Superior temporal gyrus (tissue), 1 donor: ENCODE results near the gene PTDSS2.
"Not testable (repeated sequence)": the region's sequence is repeated elsewhere in the genome, so short reads cannot be mapped to it uniquely, and the experiment has no call there.

Experiments
- DNase-seq: peaks from one replicate; pipeline ENCODE4 v3.0.0-alpha.2; 2016; ENCODE audit errors: extremely low spot score

PTDSS2 gene

DNA sequence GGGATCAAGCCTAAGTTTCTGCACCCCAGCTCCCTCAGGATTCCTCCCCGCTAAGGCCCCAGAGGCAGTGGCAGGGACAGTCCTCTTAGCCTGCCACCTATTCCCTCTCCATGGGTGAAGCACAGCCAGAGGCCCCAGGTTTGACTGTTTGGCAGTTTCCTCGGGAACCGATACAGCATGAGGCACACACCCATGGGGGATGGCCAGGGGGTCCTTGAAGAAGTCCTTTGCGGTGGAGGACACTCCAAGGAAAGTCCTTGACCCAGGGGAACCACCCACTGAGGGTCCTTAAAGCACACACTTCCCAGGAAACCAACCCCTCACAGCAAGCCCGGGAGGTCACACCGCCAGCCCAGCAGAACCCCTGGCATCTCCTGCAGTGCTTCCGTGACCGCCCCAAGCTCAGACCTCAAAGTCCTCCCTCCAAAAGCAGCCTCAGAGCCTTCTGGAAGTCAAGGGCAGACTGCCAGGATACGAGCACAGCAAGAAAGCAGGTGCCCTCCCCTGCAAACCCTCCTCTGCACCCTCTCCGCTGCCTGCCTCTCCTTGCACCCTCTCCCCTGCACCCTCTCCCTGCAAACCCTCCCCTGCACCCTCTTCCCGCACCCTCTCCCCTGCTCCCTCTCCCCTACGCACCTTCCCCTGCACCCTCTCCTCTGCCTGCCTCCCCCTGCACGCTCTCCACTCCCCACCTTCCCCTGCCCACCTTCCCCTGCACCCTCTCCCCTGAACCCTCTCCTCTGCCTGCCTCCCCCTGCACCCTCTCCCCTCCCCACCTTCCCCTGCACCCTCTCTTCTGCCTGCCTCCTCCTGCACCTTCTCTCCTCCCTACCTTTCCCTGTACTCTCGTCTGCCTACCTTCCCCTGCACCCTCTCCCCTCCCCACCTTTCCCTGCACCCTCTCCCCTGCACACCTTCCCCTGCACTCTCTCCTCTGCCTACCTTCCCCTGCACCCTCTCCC is 36.7 kb upstream of the PTDSS2 start:
- no peak for DNase-seq

DNA sequence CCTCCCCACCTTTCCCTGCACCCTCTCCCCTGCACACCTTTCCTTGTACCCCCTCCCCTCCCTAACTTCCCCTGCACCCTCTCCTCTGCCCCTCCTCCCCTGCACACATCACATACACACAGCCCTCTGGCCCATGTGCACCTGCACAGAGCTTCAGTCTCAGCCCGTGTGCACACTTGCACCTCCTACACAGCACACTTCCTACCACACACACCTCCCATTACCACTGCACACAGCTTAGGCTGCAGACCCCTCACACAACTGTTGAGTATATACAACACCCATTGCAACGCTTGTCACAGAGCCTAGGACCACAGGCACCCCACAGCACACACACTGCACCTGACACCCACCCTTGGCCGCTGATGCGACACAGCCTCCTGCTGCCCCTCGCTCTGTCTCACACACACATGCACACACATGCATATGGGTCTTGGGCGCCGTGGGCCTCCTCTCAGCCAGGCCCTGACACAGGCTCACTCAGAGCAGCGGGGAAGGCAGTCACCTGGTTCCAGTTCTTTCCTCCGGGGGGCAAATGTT is 35.7 kb upstream of the PTDSS2 start:
- DNase-seq = no peak

DNA sequence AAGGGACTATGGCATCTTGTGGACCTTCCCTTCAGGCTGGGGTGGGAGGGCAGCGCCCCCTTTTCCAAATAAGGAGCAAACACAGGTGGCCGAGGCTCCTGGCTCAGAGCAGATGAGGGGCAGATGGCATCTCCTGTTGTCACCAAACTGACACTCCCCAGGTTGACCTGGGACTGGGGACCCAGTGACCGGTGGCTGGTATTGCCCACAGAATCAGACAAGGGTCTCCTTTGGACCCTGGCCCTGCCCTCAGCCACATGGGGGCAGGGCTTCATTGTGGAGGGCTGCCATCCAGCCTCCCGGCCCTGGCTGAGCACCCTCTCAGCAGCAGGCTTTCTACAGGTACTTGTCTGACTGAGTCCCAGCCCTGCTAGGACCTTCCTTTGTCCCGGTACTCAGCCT is 34.4 kb upstream of the PTDSS2 start:
- DNase-seq = no peak

DNA sequence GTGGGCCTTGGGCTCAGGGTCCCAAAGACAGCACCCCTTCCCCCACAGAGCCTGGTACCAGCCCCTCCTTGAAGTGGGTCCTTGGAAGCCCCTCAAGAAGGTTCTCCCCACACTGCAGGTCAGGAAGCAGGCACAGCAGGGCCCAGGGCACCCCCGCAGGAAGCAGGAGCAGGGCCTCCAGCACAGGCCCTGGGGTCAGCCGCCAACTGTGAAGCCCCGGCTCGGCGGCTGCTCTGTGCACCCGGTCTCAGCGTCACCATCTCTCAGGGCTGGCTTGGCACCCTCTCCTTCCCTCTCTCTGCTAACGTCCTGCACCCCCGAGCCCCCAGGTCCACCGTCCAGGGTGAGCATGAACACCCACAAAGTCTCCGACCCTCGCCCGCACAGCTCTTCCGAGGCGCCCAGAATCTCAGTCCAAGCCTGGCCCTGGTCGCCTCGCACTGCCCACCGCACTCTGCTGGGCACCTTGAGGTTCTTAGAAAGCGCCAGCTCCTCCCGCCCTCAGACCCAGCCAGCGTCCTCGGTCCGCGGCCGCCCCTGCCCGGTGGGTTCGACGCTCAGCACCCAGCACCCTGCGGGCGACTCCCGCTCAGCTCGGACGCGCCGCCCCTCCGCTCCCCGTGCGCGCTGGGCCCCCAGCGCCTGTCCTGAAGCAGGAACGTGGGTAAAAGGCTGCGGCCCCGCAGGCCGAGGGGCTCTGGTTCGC is 33.9 kb upstream of the PTDSS2 start:
- no peak for DNase-seq

DNA sequence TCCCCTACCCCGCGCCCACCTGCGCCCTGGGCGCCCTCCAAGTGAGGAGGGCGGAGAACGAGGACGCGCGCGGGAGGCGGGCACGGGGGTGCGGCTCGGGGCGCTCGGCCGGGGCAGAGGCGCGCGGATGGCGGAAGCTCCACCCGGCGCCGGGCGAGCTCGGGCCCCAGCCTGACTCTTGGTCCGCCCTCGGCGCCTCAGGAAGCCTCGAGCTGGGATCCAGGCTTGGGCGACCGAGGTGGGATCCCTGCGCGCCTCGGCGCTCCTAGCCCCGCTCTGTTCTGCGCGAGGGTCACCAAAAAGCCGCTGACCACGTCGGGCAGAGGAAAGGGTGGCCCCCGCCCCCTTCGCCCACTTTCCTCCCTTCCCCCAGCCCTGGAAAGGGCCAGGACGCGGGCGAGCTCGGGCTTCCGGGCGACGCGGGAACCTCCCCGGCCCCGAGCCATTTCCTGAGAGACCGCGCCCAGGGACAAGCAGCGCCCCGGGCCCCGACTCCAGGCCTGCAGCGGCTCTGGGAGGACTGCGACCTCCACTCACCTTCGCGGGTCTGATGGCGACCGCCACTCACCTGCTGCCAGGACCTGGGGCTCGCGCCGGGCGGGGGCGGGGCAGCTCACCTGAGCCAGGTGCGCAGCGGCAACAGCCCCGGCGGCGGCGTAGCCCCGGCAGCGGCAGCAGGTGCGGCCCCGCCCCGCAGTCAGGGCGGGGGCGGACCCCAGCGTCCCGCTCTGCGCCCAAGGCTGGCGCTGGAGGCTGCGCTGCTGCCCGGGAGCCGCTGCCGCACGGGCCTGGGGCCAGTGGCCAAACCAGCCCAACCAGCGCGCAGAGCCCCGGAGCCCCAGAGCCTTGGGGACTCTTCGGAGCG is 33.1 kb upstream of the PTDSS2 start:
- no peak for DNase-seq

DNA sequence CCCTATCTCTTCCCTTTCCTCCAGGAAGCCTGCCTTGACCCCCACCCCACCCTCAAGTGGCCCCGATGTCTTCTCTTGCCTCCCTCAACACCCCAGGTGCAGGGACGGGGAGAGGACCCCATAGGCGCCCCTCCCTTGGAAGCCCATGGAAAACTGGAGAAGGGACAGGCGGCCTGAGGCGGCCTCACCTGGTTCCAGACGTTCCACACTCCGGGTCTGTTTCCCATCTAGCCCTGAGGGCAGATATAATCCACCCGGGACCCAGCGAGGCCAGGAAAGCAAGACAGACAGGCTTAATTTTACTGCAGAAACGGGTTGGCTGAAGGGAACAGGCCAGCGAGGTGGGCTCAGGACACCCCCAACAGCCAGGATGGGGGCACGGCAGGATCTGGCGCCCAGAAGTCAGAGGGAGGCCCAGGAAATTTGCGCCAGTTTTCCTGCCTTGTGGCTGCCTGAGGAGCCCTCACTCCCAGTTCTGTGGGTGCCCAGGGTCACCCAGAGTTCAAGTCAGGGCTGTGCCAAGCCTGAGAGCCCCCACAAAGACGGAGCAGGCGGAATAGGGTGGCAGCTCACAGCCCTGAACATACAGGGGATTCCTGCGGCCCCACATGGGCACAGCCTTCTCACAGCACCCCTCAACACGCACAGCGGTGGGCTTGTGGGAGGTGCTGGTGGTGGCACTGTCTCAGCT is 32.3 kb upstream of the PTDSS2 start:
- no peak for DNase-seq

DNA sequence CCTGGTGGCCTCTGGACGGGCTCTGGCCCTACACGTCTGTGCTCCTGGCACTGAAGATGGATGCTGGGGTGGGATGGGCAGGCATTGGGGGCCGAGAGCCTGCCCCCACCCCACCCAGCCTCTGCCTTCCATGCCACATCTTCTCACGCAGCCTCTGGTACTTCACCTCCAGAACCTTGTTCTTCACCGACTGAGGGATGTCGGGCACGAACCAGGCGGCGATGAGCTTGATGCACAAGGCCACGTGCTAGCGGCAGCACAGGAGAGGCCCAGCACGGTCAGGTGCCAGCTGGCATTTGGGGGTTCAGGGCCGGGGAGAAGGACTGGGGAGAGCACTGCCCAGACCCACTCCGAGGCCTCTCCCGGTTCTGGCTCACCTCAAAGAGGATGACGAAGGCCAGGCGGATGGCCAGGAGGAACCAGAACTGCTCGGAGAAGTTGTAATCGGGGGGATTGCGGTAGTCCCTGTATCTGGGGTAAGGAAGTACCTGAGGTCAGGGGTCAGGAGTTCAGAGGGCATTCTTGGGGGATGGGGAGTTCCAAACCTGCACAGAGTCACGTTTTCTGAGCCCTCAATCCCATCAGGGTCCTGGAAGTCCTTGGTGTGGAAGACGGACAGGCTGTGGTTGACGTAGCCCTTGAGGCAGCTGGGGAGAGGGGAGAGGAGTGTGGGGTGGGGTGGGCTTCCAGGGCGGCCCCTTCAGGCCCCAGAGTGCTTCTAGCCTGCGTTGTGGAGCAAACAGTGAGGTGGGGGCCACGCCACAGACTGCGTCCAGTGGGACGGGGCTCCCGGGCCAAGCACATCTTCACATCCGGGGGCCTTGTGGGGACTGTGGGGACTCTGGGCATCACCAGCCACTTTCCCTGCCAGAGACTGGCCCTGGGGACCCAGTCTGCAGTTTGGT is 31.5 kb upstream of the PTDSS2 start:
- no peak for DNase-seq

DNA sequence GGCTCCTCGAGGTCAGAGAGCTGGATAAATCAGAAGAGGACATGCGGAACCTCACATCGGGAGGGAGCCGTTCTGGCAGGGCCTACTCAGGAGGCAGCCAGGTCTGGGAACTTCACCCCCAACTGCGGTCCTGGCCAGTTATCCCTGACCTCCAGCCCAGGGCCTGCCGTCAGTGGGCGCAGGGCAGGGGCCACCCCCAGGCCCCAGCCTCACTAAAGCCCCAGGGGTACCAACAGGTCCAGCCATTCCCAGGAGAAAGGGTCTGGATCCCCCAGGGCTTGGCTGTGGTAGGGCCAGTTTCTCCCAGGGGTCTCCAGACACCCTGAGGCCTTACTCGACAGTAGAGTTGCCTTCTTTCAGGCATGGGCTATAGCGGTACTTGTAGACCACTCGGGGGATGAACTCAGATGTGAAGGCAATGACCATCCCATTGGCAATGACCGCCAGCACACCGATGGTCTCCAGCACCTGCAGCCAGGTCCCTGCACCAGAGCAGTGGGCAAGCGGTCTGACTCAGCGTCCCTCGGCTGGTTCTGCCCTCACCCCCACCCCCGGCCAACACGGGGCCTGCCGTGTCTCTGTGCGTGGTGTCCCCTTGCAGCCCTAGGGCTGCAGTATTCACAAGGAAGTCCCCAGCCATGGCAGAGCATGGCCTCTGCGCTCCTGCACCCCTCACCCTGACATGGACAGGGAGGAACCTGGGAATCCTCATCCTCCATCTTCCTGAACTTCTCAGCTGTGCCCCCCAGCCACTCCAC is 30.7 kb upstream of the PTDSS2 start:
- no peak for DNase-seq

DNA sequence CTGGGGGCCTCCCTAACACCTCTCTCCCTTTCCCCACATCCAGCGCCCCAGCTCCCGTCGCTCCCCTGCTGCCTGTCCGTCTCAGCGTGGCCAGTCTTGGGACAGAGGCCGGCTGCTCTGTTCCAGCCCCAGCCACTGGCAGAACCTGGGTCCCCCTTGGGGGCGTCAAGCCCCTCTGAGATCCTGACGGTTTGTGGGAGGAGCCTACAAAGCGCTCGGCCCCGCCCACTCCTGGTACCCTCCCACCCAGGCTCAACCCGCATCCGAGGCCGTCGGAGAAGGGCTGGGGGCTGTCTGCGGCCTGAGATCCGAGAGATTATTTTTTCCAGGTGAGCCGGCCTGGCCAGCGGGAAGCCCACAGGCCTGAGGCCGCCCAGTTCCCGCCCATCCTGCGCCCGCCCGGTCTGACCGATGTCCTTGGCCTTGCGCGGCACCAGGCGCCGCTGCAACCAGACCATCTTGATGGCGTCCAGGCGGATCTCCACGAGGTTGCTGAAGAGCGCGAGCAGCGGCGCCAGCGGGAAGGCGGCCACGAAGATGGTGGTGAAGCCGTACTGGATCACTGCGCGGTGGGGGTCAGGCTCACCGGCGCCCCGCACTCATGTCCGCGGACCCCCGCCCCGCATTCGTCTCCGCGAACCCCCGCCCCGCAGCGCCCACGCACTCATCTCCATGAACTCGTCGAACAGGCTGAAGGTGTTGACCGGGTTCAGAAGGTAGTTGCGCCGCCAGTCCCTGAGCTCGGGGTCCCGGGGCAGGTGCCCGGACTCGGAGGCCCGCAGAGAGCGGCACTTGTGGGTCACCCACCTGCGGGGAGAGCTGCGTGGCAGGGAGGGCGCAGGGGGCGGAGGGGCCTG is 29.8 kb upstream of the PTDSS2 start:
- DNase-seq = no peak

DNA sequence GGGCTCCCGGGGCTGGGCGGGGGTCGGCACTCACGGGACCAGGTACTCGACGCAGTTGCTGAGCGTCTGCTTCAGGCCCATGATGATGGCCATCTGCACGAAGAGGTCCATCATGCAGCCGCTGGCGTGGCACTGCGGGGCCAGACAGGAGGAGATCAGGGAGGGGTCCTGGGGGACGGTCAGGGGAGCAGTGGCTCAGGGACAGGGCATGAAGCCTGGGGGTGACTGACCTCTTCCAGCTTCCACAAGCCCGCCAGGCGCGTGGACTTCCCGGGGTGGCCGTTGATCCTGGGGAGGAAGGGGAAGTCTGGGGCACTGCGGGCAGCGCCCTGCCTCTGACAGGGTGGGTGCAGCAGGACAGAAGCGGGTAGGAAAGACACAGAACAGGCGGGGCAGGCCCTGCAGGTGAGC is 29.2 kb upstream of the PTDSS2 start:
- no peak for DNase-seq

DNA sequence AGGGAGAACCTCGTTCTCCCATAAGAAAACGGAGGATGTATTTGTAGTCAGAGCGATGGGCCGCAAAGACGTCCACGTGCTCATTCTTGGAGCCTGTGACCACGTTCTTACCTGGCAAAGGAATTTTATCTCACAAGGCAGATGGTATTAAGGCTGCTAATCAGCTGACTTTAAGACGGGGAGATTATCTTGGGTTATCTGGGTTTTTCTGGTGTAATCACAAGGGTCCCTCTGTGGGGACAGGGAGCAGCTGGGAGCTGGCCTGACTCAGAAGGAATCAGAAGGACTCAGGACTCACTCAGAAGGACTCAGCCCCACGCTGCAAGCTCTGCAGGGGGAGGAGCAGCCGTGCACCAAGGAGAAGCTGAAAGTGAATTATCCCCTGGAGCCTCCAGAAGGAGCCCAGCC is 27.8 kb upstream of the PTDSS2 start:
- no peak for DNase-seq

DNA sequence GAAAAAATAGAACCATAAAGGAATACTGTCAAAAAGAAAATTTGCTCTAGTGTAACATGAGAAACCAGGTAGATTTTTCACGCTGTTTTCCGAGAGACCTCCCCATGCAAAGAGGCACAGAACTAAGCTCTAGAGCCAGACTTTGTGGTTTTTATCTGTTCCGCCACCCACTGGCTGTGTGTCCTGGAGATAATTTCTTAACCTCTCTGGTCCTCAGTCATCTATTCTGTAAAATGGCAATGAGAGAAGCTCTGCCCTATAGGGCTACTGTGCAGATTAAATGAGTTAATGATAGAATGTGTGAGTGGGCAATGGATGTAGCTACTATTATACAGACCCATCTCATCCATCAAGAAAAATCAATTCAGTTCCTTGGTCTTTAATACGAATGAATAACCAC is 25.8 kb upstream of the PTDSS2 start:
- no peak for DNase-seq

DNA sequence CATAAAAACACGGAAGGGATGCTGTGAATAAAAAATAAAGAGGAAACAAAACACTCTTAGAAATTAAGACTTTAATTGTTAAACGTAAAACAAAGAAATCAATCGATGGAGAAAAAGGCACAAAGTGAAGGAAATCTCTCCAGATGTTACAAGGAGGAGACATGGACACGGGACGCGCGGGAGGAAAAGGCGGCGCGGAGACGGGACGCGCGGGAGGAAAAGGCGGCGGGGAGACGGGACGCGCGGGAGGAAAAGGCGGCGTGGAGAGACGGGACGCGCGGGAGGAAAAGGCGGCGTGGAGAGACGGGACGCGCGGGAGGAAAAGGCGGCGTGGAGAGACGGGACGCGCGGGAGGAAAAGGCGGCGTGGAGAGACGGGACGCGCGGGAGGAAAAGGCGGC is 25.3 kb upstream of the PTDSS2 start:
- not testable (repeated sequence) for DNase-seq

DNA sequence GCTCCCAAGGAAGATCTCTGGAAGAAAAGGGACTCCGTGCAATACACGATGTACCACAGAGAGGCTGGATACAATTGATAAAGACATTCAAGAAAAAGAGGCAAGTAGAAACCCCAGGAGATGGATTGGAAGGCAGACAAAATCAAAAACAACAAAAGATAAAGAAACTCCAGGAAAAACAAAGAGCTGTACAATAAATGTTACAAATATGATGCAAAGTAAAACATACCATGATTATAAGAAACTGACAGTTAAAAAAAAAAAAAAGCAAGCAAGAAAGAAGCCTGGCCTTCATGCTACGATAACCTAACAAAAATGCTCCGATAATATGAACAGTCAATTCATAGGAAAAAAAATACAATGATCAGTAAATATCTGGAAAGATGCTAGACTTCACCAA is 24.8 kb upstream of the PTDSS2 start:
- no peak for DNase-seq

DNA sequence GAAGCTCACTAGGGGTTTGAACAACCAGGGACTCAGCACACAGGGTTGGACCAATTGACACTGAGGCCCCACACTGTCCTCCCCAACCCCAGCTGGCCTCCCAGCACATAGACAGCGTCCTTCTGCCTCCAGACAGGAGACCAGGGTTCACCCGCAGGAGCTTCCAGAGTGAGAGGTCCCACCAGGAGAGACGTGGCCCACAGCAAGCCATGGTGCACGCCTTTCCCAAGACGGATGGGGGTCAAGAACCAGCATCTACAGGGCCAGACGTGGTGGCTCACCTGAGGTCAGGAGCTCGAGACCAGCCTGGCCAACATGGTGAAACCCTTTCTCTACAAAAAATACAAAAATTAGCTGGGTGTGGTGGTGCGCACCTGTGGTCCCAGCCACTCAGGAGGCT is 23.2 kb upstream of the PTDSS2 start:
- no peak for DNase-seq

DNA sequence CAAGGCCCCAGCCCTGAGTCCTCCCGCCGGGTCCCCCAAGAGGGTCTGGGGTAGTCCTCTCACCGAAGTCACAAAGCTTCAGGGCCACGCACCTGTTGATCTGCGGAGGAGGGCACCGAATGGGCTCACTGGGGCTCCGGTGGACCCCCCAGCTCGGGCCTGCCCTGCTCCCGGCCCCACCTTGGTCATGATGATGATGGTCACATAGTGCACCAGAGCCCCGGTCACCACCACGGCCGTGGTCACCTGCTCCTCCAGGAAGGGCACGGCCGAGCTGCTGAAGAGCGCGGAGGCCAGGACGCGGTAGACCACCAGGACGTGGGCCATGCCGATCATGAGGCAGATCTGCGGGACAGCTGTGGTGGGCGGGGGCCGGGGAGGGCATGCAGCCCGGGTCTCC is 21.8 kb upstream of the PTDSS2 start:
- no peak for DNase-seq

DNA sequence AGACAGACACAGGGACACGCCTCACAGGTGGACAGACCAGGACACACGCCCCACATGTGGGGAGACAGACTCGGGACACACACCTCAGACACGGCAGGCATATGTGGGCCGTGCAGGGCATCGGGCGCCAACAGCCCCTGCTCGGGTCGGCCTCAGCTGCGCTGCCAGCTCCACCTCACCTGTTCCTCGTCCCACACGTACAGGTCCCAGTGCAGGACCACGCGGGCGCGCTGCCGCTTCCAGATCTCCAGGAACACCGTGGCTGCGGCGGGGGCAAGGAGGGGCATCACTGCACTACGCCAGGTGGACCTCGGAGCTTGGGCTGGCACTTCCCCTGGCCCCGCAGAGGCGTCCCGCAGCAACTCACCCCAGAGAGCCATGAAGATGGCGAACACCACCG is 20.7 kb upstream of the PTDSS2 start:
- DNase-seq = no peak

DNA sequence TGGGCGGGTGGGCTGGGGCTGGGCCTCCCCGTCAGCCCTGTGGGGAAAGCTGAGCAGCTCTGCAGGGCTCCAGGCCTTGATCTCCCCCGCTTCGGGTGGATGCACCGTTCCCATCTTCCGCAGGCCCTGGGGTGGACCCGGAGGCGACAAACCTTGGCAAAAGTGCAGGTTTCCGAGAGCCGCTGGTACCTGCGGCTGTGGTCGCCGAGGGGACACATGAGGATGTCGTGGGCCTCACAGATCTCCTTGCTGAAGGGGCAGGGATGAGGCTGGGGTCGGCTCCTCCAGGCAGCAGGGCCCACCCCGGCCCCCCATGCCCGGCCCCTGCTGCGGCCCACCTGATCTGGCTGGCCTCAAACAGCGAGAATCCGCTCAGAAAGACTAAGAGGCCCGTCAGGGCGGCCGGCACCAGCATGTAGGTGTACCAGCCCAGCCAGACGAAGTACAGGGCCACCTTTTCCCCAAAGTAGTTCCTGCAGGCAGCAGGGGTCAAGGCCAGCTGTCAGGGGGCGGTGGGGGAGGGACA is 20.1 kb upstream of the PTDSS2 start:
- DNase-seq = no peak
